H1 (cell line): ENCODE results near the gene PSD2. TPM values are rescaled to one million over a fixed set of nuclear protein-coding genes. Genes with fewer than 3 reads are reported as not detected.

Source experiments
- CTCF ChIA-PET: fragments of 300-600 bp; sonication (Branson Sonifier 250); formaldehyde crosslinking; loops from one replicate; lab custom pipeline; 2021; ENCODE audit not compliant: partially characterized antibody; lab: Charles Lee
- POLR2A ChIA-PET: fragments of 300-600 bp; sonication (Branson Sonifier 250); formaldehyde crosslinking; loops from one replicate; lab custom pipeline; 2021; ENCODE audit warnings: inconsistent platforms; ENCODE audit not compliant: partially characterized antibody; lab: Charles Lee
- DNase-seq, 2 experiments: peaks; one replicate each; pipeline versions ENCODE4 v3.0.0 to v3.0.0-alpha.2; 2010 to 2022; ENCODE audit warnings: low spot score in 2 of 2, low read depth in 1 of 2, mixed read lengths in 1 of 2
- FAIRE-seq: peaks from 2 replicates; lab custom pipeline; 2011; peaks lifted over from hg19 to GRCh38; lab: Jason Lieb, UNC
- H2AFZ ChIP-seq: 2 replicates; pipeline ENCODE4 v1.8.1; 2012; ENCODE audit warnings: low read length, inconsistent platforms
- H2AK5ac ChIP-seq: 2 replicates; pipeline ENCODE4 v1.6.1; 2013; ENCODE audit warnings: low read depth, low read length
- H2BK120ac ChIP-seq: replicated peaks from 2 replicates; pipeline ENCODE3; 2013; ENCODE audit warnings: low read depth, low read length, inconsistent platforms
- H2BK12ac ChIP-seq: 2 replicates; pipeline ENCODE4 v1.6.1; 2013; ENCODE audit warnings: low read depth, low read length
- H2BK15ac ChIP-seq: 2 replicates; pipeline ENCODE4 v1.6.1; 2013; ENCODE audit warnings: low read length
- H2BK20ac ChIP-seq: 2 replicates; pipeline ENCODE4 v1.6.1; 2013; ENCODE audit warnings: low read length
- H2BK5ac ChIP-seq: 2 replicates; pipeline ENCODE4 v1.6.1; 2013; ENCODE audit warnings: low read depth, low read length
- H3K14ac ChIP-seq: 2 replicates; pipeline ENCODE4 v1.6.1; 2013; ENCODE audit warnings: inconsistent platforms; ENCODE audit not compliant: insufficient read length
- H3K18ac ChIP-seq: 2 replicates; pipeline ENCODE4 v1.6.1; 2013; ENCODE audit warnings: low read length; ENCODE audit errors: extremely low read depth
- H3K23ac ChIP-seq: 2 replicates; pipeline ENCODE4 v1.6.1; 2013; ENCODE audit warnings: inconsistent platforms; ENCODE audit not compliant: insufficient read length
- H3K23me2 ChIP-seq: 2 replicates; pipeline ENCODE4 v1.6.1; 2013; ENCODE audit warnings: low read depth, low read length
- H3K27ac ChIP-seq: 2 replicates; pipeline ENCODE4 v1.6.1; 2011; ENCODE audit warnings: low read depth, low read length, inconsistent platforms
- H3K27me3 ChIP-seq, 4 experiments: replicated peaks in 1 of 4; 1 replicate in 1 of 4; 2 replicates in 3 of 4; pipeline versions ENCODE4 v1.6.1 to v1.8.1; 2011 to 2013; ENCODE audit warnings: low read length in 3 of 4, mild to moderate bottlenecking in 3 of 4, inconsistent platforms in 2 of 4, mixed read lengths in 2 of 4, moderate library complexity in 1 of 4; ENCODE audit not compliant: control insufficient read depth in 3 of 4, insufficient read depth in 3 of 4; ENCODE audit errors: extremely low read depth in 1 of 4
- H3K36me3 ChIP-seq, 4 experiments: 2 replicates each; pipeline versions ENCODE4 v1.6.1 to v1.8.1; 2011 to 2013; ENCODE audit warnings: mild to moderate bottlenecking in 4 of 4, low read length in 3 of 4, moderate library complexity in 2 of 4, control low read depth in 1 of 4, inconsistent platforms in 1 of 4; ENCODE audit not compliant: insufficient read depth in 4 of 4, control insufficient read depth in 2 of 4
- H3K4ac ChIP-seq: replicated peaks from 2 replicates; pipeline ENCODE3; 2013; ENCODE audit warnings: low read length, low read depth, mixed read lengths, inconsistent platforms; ENCODE audit not compliant: insufficient read length
- H3K4me1 ChIP-seq, 4 experiments: replicated peaks in 1 of 4; 1 replicate in 1 of 4; 2 replicates in 3 of 4; pipeline versions ENCODE4 v1.6.1 to v1.8.1; 2011 to 2013; ENCODE audit warnings: low read length in 3 of 4, inconsistent platforms in 2 of 4, mixed read lengths in 1 of 4; ENCODE audit not compliant: insufficient read depth in 4 of 4, control insufficient read depth in 3 of 4
- H3K4me2 ChIP-seq, 2 experiments: 2 replicates each; pipeline versions ENCODE4 v1.6.1 to v1.8.1; 2011 to 2013; ENCODE audit warnings: low read depth in 2 of 2, low read length in 2 of 2, control low read depth in 1 of 2, inconsistent platforms in 1 of 2, mild to moderate bottlenecking in 1 of 2; ENCODE audit not compliant: insufficient read depth in 1 of 2
- H3K4me3 ChIP-seq, 4 experiments: fragments of 200-600, 300-600 bp in 1 of 4; sonication (generic), shearing (Covaris generic), sonication (Bioruptor Twin) in 1 of 4; 2 replicates each; pipeline versions ENCODE4 v1.5.1 to v1.8.1; 2011 to 2016; ENCODE audit warnings: low read length in 4 of 4, low read depth in 3 of 4, control low read depth in 2 of 4, inconsistent platforms in 2 of 4, mild to moderate bottlenecking in 2 of 4, mixed read lengths in 1 of 4, moderate library complexity in 1 of 4; ENCODE audit not compliant: insufficient read depth in 2 of 4; ENCODE audit errors: extremely low read depth in 1 of 4
- H3K56ac ChIP-seq: replicated peaks from 2 replicates; pipeline ENCODE3; 2013; ENCODE audit warnings: low read depth, mild to moderate bottlenecking, mixed read lengths, low read length, inconsistent platforms; ENCODE audit not compliant: insufficient read length
- H3K79me1 ChIP-seq: 2 replicates; pipeline ENCODE4 v1.6.1; 2013; ENCODE audit warnings: low read depth, low read length, control low read depth
- H3K79me2 ChIP-seq, 2 experiments: 2 replicates each; pipeline versions ENCODE4 v1.6.1 to v1.8.1; 2012 to 2013; ENCODE audit warnings: low read length in 2 of 2, mild to moderate bottlenecking in 2 of 2, inconsistent platforms in 1 of 2; ENCODE audit not compliant: insufficient read depth in 2 of 2, control insufficient read depth in 1 of 2
- H3K9ac ChIP-seq, 4 experiments: replicated peaks in 1 of 4; 1 replicate in 1 of 4; 2 replicates in 3 of 4; pipeline versions ENCODE4 v1.6.1 to v1.8.1; 2011 to 2013; ENCODE audit warnings: low read depth in 3 of 4, low read length in 3 of 4, control low read depth in 2 of 4, mild to moderate bottlenecking in 2 of 4, moderate library complexity in 2 of 4, inconsistent platforms in 1 of 4; ENCODE audit errors: extremely low read depth in 1 of 4
- H3K9me3 ChIP-seq, 2 experiments: 2 replicates each; pipeline versions ENCODE4 v1.6.1 to v1.8.1; 2012 to 2013; ENCODE audit warnings: mild to moderate bottlenecking in 2 of 2, moderate library complexity in 2 of 2, control low read depth in 1 of 2, inconsistent platforms in 1 of 2, low read depth in 1 of 2, low read length in 1 of 2, mixed read lengths in 1 of 2; ENCODE audit not compliant: insufficient read depth in 2 of 2
- H4K20me1 ChIP-seq, 2 experiments: replicated peaks in 1 of 2; 2 replicates each; pipeline versions ENCODE3 to v1.8.1; 2011 to 2013; ENCODE audit warnings: inconsistent platforms in 2 of 2, low read length in 2 of 2, mild to moderate bottlenecking in 1 of 2; ENCODE audit not compliant: insufficient read depth in 2 of 2, control insufficient read depth in 1 of 2
- H4K5ac ChIP-seq: 2 replicates; pipeline ENCODE4 v1.6.1; 2013; ENCODE audit warnings: low read length, low read depth, mixed read lengths, inconsistent platforms; ENCODE audit not compliant: insufficient read length
- H4K8ac ChIP-seq: 2 replicates; pipeline ENCODE4 v1.8.0; 2013; ENCODE audit warnings: mild to moderate bottlenecking, moderate library complexity, low read length, inconsistent platforms; ENCODE audit not compliant: insufficient read depth; ENCODE audit errors: extremely low read depth
- H4K91ac ChIP-seq: replicated peaks from 2 replicates; pipeline ENCODE3; 2013; ENCODE audit warnings: low read length, mixed read lengths, inconsistent platforms; ENCODE audit not compliant: insufficient read length
- BACH1 ChIP-seq: IDR thresholded peaks from 2 replicates; pipeline ENCODE4 v1.6.1; 2012; ENCODE audit warnings: low read length, improper control_type of control experiment
- CBX5 ChIP-seq: fragments of 300-800, 300-1000 bp; sonication (generic); IDR thresholded peaks from 2 replicates; pipeline ENCODE4 v1.7.1; 2016; ENCODE audit warnings: antibody characterized with exemption, low read length, low read depth
- CTBP2 ChIP-seq: IDR thresholded peaks from 2 replicates; pipeline ENCODE4 v1.7.0; 2011; ENCODE audit warnings: borderline replicate concordance, mild to moderate bottlenecking, moderate library complexity, mixed read lengths, low read length; ENCODE audit not compliant: insufficient read depth, insufficient read length
- EZH2 ChIP-seq: fragments of 200-600 bp; sonication (generic); IDR thresholded peaks from 2 replicates; pipeline ENCODE4 v1.7.1; 2012; ENCODE audit warnings: low read depth, mild to moderate bottlenecking, moderate library complexity, low read length, inconsistent platforms; ENCODE audit not compliant: severe bottlenecking
- KDM4A ChIP-seq: IDR thresholded peaks from one replicate; pipeline ENCODE4 v1.7.1; 2012; ENCODE audit warnings: low read depth, mild to moderate bottlenecking, moderate library complexity, low read length, inconsistent platforms; ENCODE audit not compliant: severe bottlenecking
- MAFK ChIP-seq: IDR thresholded peaks from 2 replicates; pipeline ENCODE4 v1.6.1; 2012; ENCODE audit warnings: low read depth, mild to moderate bottlenecking, improper control_type of control experiment, low read length
- NANOG ChIP-seq: IDR thresholded peaks from 2 replicates; pipeline ENCODE4 v1.6.1; 2011; ENCODE audit warnings: low read length, low read depth, mild to moderate bottlenecking, inconsistent platforms; ENCODE audit not compliant: insufficient read depth, poor library complexity, severe bottlenecking
- RFX5 ChIP-seq: IDR thresholded peaks from 2 replicates; pipeline ENCODE4 v1.6.1; 2011; ENCODE audit warnings: low read depth, low read length, improper control_type of control experiment, borderline replicate concordance
- RNF2 ChIP-seq: fragments of 200-900, 300-1000 bp; sonication (generic); IDR thresholded peaks from 2 replicates; pipeline ENCODE4 v1.7.1; 2016; ENCODE audit warnings: borderline replicate concordance, low read depth, mild to moderate bottlenecking, antibody characterized with exemption, low read length; ENCODE audit not compliant: poor library complexity, severe bottlenecking; ENCODE audit errors: missing control alignments
- SP1 ChIP-seq: IDR thresholded peaks from 2 replicates; pipeline ENCODE4 v1.6.1; 2011; ENCODE audit warnings: low read depth, low read length
- ZNF274 ChIP-seq: IDR thresholded peaks from 2 replicates; pipeline ENCODE4 v1.7.0; 2012; ENCODE audit warnings: low read length, borderline replicate concordance; ENCODE audit errors: extremely low read depth
- WGBS, 2 experiments: shearing (Covaris generic) in 1 of 2; methylation state at CpG; one replicate each; pipeline versions ENCODE4 v1.1.6 to v1.1.7; 2013 to 2015; ENCODE audit warnings: low lambda C conversion rate in 2 of 2, mixed read lengths in 2 of 2, inconsistent platforms in 1 of 2, low coverage in 1 of 2, missing lambda C conversion rate in 1 of 2; ENCODE audit not compliant: insufficient replicate concordance in 2 of 2, insufficient coverage in 1 of 2, insufficient read length in 1 of 2; ENCODE audit errors: extremely low coverage in 1 of 2, missing lambda C conversion rate in 1 of 2; 5-methylcytosine and 5-hydroxymethylcytosine counted together
- polyA plus RNA-seq, 7 experiments: library from polyadenylated mRNA; depleted of rRNA in 3 of 7; stranded (reverse) in 5 of 7; unstranded in 2 of 7; fragments of >200 nt in 5 of 7; fragments of 200-250 nt in 2 of 7; gene quantifications; 1 replicate in 5 of 7; 2 replicates in 1 of 7; 4 replicates in 1 of 7; pipeline versions ENCODE4 v1.2.1 to v1.2.3, GENCODE V29; 2011 to 2013; ENCODE audit warnings: missing spikeins in 2 of 7, mixed read lengths in 2 of 7
- total RNA-seq: library from RNA; stranded (reverse); fragmentation: NEBNext Ultra II Directional; extraction: Animal tissue kit (Norgen Biotek cat#: 25700); gene quantifications from 2 replicates; pipeline ENCODE4 v1.2.1, GENCODE V29; 2021

Gene PSD2
- total and polyA plus RNA-seq, 2 of the 8 experiments (the other 6 are each of a cell fraction or from before 2014, with no cell fraction given): 0.06 to 0.14 TPM

- no peaks in the 10 kb centered on the region; a peak in 3 of 7 replicates for H3K27me3 ChIP-seq
- H2AK5ac ChIP-seq: no peak overlapping the region
- H3K4me1 ChIP-seq: peaks cover 0 to 7% (median 0%) of the 10 kb centered on the region in 4 experiments; a peak in 4 of 7 replicates
- H3K27ac ChIP-seq: no peak overlapping the region
- no peak overlapping the region for H3K4me2 ChIP-seq
- H2BK12ac ChIP-seq: no peak overlapping the region
- CTCF ChIA-PET: interaction anchor here (0.6 to 6.1 kb wide), 13 partner anchors 10 to 252 kb away, joined by 3 to 42 read pairs (median 4); no protein-coding TSS in a partner anchor
- no peaks in the 10 kb centered on the region for H3K79me2 ChIP-seq
- H3K23ac ChIP-seq: no peak overlapping the region
- H3K18ac ChIP-seq: no peak overlapping the region
- POLR2A ChIA-PET: interaction anchor here (1.1 to 1.3 kb wide), 2 partner anchors 20 to 22 kb away, joined by 3 read pairs; no protein-coding TSS in a partner anchor
- 87% methylated on average over 7 of the region's 7 CpGs; no CpG with 5 or more reads in 1 of the 2 experiments for WGBS, 2 experiments
- H4K91ac ChIP-seq: no peak overlapping the region
- FAIRE-seq (no peak), DNase-seq (no peak)
- H2AFZ ChIP-seq: no peak overlapping the region
- H4K5ac ChIP-seq: no peak overlapping the region
- H2BK15ac ChIP-seq: no peak overlapping the region
- no peak overlapping the region for H4K8ac ChIP-seq
- H3K9me3 ChIP-seq: no peaks in the 10 kb centered on the region
- H3K14ac ChIP-seq: no peak overlapping the region
- H3K56ac ChIP-seq: no peak overlapping the region
- H2BK20ac ChIP-seq: no peak overlapping the region
- no peaks in the 10 kb centered on the region for H3K36me3 ChIP-seq
- no peaks in the 10 kb centered on the region for H3K23me2 ChIP-seq
- no peaks in the 10 kb centered on the region for H4K20me1 ChIP-seq
- no peak overlapping the region for H2BK120ac ChIP-seq
- H3K4ac ChIP-seq: no peak overlapping the region
- H2BK5ac ChIP-seq: no peak overlapping the region; the same call in 1 of the 2 replicates
- H3K79me1 ChIP-seq: no peaks in the 10 kb centered on the region
- H3K4me3 ChIP-seq: no peak overlapping the region
- no peak overlapping the region for H3K9ac ChIP-seq
- TF ChIP-seq MAFK (no peak), NANOG (no peak), KDM4A (no peak), EZH2 (no peak), CTBP2 (no peak), BACH1 (no peak), RNF2 (no peak), SP1 (no peak), RFX5 (no peak), CBX5 (no peak), ZNF274 (no peak)
Observed at GRCh38 chr5:139825690-139826089, 30.1 kb downstream of the PSD2 start.
